Measurements from ENCODE around the gene S1PR5. TPM values are rescaled to one million over a fixed set of nuclear protein-coding genes. Genes with fewer than 3 reads are reported as not detected.
A peak's percentile ranks its signal among the peaks of the same experiment; 100 is the strongest.

S1PR5 gene
- total RNA-seq, 4 donors from 2014 or later: 0.84 TPM; not detected in 3

GRCh38 chr19:10518444-10519361 is 1.5 kb upstream of the S1PR5 start:
- H3K9me3 ChIP-seq: no peaks in the 10 kb centered on the region
- no peaks in the 10 kb centered on the region for H3K36me3 ChIP-seq
- no peak for DNase-seq (ENCODE audit: low spot score in 2 of 2)
- H3K4me1 ChIP-seq: peaks cover 0 to 33% (median 13%) of the 10 kb centered on the region in 4 donors
- WGBS, 2 donors: 7 to 20% methylated on average over 23 to 25 of the region's 33 CpGs
- H3K27me3 ChIP-seq: peaks cover 0 to 85% of the 10 kb centered on the region in 2 donors
- H3K27ac ChIP-seq: no peak overlapping the region
- TF ChIP-seq POLR2A (IDR thresholded peaks at IDR 0.05) (no peak), CTCF (IDR thresholded peaks at IDR 0.05) (no peak), EP300 (IDR thresholded peaks at IDR 0.05) (no peak)
- H3K4me3 ChIP-seq: no peak overlapping the region

- peaks cover 0 to 93% of the 10 kb centered on the region in 2 donors for H3K27me3 ChIP-seq
- no peak overlapping the region for H3K27ac ChIP-seq
- no peaks in the 10 kb centered on the region for H3K36me3 ChIP-seq
- peaks cover 0 to 33% (median 13%) of the 10 kb centered on the region in 4 donors for H3K4me1 ChIP-seq
- TF ChIP-seq CTCF (IDR thresholded peaks at IDR 0.05): no peak
- no peak for TF ChIP-seq POLR2A (IDR thresholded peaks at IDR 0.05)
- TF ChIP-seq EP300 (IDR thresholded peaks at IDR 0.05): no peak
- WGBS, 2 donors: 2% methylated on average over 27 of the region's 27 CpGs
- peak overlapping the region in 2 of 4 donors; percentile 9 to 28 for H3K4me3 ChIP-seq
- H3K9me3 ChIP-seq: no peaks in the 10 kb centered on the region
- DNase-seq (ENCODE audit: low spot score in 2 of 2): no peak
These were observed 655 bp upstream of the S1PR5 start for GRCh38 chr19:10517760-10518443.

GRCh38 chr19:10516671-10517286 is 468 bp downstream of the S1PR5 start:
- TF ChIP-seq EP300 (IDR thresholded peaks at IDR 0.05) (no peak), CTCF (IDR thresholded peaks at IDR 0.05) (no peak), POLR2A (IDR thresholded peaks at IDR 0.05) (no peak)
- 48 to 50% methylated on average over 5 to 10 of the region's 10 CpGs for WGBS, 2 donors
- H3K27me3 ChIP-seq: peaks cover 0 to 95% of the 10 kb centered on the region in 2 donors
- H3K27ac ChIP-seq: no peak overlapping the region
- H3K9me3 ChIP-seq: no peaks in the 10 kb centered on the region
- H3K4me3 ChIP-seq: peak overlapping the region in 1 of 4 donors; percentile 28
- peaks cover 0 to 33% (median 13%) of the 10 kb centered on the region in 4 donors for H3K4me1 ChIP-seq
- no peak for DNase-seq (ENCODE audit: low spot score in 2 of 2)
- H3K36me3 ChIP-seq: no peaks in the 10 kb centered on the region

GRCh38 chr19:10516064-10516385 is 1.2 kb downstream of the S1PR5 start:
- peaks cover 0 to 33% (median 13%) of the 10 kb centered on the region in 4 donors for H3K4me1 ChIP-seq
- no peaks in the 10 kb centered on the region for H3K9me3 ChIP-seq
- WGBS, 2 donors: 90 to 91% methylated on average over 5 of the region's 5 CpGs
- DNase-seq (ENCODE audit: low spot score in 2 of 2): no peak
- no peak overlapping the region for H3K27ac ChIP-seq
- no peaks in the 10 kb centered on the region for H3K36me3 ChIP-seq
- TF ChIP-seq POLR2A (IDR thresholded peaks at IDR 0.05): no peak
- TF ChIP-seq EP300 (IDR thresholded peaks at IDR 0.05): no peak
- no peak for TF ChIP-seq CTCF (IDR thresholded peaks at IDR 0.05)
- H3K27me3 ChIP-seq: peaks cover 0 to 97% of the 10 kb centered on the region in 2 donors
- no peak overlapping the region for H3K4me3 ChIP-seq
